ENCODE results near the gene ASTN2.

ASTN2 gene

DNA sequence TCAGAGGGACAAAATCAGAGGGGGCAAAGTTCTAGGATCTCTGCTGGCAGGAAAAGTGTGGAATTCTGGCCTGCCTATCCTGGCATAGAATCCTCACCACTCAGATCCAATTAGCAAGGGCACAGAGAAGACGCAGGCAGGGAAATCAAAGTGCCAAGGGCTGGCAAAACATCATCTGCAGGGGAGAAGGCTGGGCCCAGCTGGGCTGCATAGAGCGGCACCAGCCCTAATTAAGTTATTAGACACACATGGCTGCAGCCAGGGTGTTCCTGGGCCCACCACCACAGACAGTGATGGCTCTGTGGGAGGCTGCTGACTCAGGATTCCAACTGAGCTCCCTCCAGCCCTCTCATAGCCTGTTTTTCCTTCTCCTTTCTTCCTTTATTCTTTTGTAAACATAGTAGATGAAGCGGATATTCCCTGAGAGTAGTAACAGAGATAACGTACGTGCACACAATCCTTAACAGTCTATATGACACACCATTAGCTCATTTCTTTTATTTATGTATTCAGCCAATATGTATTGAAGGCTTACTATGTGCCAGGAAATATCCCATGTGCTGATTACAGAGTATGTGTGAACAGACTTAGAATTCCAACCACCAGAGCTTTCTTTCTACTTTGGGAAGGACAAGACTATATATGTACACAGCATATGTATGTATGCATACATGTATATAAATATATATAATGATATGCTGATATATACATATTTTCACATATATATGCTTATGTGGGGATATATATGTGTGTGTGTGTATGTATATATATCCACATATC, 236.1 kb downstream of the ASTN2 start:
- no peak for DNase-seq
- Histone ChIP-seq H3K27me3 (replicated peaks) (no peaks in the 10 kb centered on the region), H3K4me3 (ENCODE audit: low read depth, low read length) (no peak overlapping the region), H3K36me3 (replicated peaks) (no peaks in the 10 kb centered on the region), H3K27ac (no peak overlapping the region)
- in situ Hi-C loops (cut with HindIII; ENCODE audit: low pct_ligation_motif_present, low sequenced_read_pairs): no loop called here
- TF ChIP-seq, protein P1, sequence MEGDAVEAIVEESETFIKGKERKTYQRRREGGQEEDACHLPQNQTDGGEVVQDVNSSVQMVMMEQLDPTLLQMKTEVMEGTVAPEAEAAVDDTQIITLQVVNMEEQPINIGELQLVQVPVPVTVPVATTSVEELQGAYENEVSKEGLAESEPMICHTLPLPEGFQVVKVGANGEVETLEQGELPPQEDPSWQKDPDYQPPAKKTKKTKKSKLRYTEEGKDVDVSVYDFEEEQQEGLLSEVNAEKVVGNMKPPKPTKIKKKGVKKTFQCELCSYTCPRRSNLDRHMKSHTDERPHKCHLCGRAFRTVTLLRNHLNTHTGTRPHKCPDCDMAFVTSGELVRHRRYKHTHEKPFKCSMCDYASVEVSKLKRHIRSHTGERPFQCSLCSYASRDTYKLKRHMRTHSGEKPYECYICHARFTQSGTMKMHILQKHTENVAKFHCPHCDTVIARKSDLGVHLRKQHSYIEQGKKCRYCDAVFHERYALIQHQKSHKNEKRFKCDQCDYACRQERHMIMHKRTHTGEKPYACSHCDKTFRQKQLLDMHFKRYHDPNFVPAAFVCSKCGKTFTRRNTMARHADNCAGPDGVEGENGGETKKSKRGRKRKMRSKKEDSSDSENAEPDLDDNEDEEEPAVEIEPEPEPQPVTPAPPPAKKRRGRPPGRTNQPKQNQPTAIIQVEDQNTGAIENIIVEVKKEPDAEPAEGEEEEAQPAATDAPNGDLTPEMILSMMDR (IDR thresholded peaks at IDR 0.05; ENCODE audit: low read depth, low read length, missing control alignments): no peak

DNA sequence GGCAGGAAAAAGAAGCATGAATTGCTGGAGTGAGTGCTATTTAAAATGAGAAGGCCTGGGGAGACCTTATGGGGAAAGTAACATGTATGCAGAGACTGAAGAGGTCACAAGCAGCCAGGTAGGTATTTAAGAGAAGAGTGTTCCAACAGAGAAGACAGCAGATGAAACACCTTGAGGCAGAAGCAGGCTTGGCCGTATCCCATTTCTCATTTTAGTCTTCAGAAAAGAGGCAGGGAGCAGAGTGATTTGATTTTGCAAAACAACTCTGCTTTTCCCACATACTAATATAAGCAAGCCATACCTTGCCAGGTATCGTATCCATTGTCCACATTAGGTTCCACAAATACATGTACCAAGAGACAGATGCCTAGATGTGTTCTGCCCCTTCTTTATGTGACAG, 244.3 kb downstream of the ASTN2 start:
- DNase-seq: no peak
- Histone ChIP-seq H3K27me3 (replicated peaks) (no peaks in the 10 kb centered on the region), H3K36me3 (replicated peaks) (no peaks in the 10 kb centered on the region), H3K27ac (no peak overlapping the region), H3K4me3 (ENCODE audit: low read depth, low read length) (no peak overlapping the region)
- TF ChIP-seq, protein P1 (IDR thresholded peaks at IDR 0.05; ENCODE audit: low read depth, low read length, missing control alignments): no peak
- in situ Hi-C loops (cut with HindIII; ENCODE audit: low pct_ligation_motif_present, low sequenced_read_pairs): no loop called here

DNA sequence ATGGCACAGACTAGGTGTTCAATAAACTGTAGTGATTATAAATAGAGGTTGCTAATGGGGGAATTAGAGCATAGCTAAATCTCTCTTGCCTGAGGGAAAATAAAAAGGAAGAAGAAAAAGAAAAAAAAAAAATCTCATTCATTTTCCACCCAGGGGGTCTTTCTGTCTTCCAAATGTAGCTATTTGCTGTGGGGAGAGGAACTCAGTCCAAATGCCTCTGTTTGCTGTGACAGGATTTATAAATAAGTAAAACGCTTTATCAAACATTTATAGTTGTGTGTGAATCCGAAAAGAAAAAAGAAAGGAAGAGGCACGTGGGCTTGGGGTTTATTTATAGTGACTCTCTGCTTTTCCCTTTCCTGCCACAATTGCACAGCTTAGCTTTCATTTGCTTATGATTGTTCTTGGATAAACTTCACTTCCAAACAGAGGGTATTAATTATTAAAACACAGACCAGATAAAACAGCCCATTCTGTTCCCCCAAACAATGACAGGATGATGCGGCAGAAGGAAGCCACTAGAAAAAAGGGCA, 245.7 kb downstream of the ASTN2 start:
- H3K36me3 ChIP-seq (replicated peaks): no peaks in the 10 kb centered on the region

DNA sequence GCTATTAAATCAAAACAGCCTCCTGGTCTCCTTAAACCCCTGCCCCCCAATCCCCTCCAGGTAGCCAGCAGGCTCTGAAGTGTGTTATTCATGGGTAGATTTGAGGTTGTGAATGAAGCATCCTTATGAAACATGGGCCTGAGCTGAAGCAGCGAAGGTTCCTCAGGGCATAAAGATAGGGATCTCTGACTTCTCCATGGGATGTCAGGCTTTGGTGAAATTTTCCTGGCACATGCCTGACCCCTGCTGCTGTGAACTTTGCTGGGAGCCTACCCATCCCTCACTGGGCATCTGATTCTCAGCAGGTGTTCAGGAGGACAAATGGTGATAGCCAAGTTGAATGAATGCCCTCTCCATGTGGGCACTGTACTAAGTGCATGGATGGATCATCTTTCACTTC, 250.3 kb downstream of the ASTN2 start:
- no peaks in the 10 kb centered on the region for H3K27me3 ChIP-seq (replicated peaks)
- in situ Hi-C loops (cut with HindIII; ENCODE audit: low pct_ligation_motif_present, low sequenced_read_pairs): no loop called here
- H3K27ac ChIP-seq: no peak overlapping the region
- DNase-seq: no peak
- no peaks in the 10 kb centered on the region for H3K36me3 ChIP-seq (replicated peaks)
- no peak overlapping the region for H3K4me3 ChIP-seq (ENCODE audit: low read depth, low read length)
- TF ChIP-seq, protein P1 (IDR thresholded peaks at IDR 0.05; ENCODE audit: low read depth, low read length, missing control alignments): no peak

More for the DNA sequence above, 245.7 kb downstream of the ASTN2 start:
- Histone ChIP-seq H3K27me3 (replicated peaks) (no peaks in the 10 kb centered on the region), H3K27ac (no peak overlapping the region), H3K4me3 (ENCODE audit: low read depth, low read length) (no peak overlapping the region)
- in situ Hi-C loops (cut with HindIII; ENCODE audit: low pct_ligation_motif_present, low sequenced_read_pairs): no loop called here
- DNase-seq: no peak
- TF ChIP-seq, protein P1 (IDR thresholded peaks at IDR 0.05; ENCODE audit: low read depth, low read length, missing control alignments): no peak

DNA sequence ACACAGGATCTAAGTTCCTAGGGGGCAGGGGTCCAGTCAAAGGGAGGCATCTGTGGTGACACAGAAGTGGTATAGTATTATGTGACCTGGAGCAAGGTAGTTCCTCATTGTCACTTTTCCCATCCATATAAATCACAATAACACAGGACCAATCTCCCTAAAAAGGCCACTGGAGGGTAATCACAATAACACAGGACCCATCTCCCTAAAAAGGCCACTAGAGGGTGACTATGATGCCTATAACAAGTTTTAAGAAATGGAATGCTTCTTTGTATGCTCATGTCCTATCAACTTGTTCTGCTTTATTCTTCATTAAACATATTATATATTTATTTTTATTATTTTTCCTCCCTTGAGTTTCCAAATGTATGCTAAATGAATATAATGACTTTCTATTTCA, 254.6 kb downstream of the ASTN2 start:
- H3K4me3 ChIP-seq (ENCODE audit: low read depth, low read length): no peak overlapping the region
- in situ Hi-C loops (cut with HindIII; ENCODE audit: low pct_ligation_motif_present, low sequenced_read_pairs): no loop called here
- no peak for DNase-seq
- no peaks in the 10 kb centered on the region for H3K27me3 ChIP-seq (replicated peaks)
- no peaks in the 10 kb centered on the region for H3K36me3 ChIP-seq (replicated peaks)
- TF ChIP-seq, protein P1 (IDR thresholded peaks at IDR 0.05; ENCODE audit: low read depth, low read length, missing control alignments): no peak
- no peak overlapping the region for H3K27ac ChIP-seq

Measured in brain microvascular endothelial cell (primary cell).